HG03045 (cell line): Measurements from ENCODE around the gene HKDC1.
"Not testable (repeated sequence)": the region's sequence is repeated elsewhere in the genome, so short reads cannot be mapped to it uniquely, and the experiment has no call there.

Source experiments
- ATAC-seq: cut with Tn5 transposase; IDR thresholded peaks from one replicate; pipeline ENCODE4 v1.9.1; 2021; ENCODE audit warnings: mild to moderate bottlenecking, moderate library complexity; ENCODE audit not compliant: unreplicated experiment

The HKDC1 gene

DNA sequence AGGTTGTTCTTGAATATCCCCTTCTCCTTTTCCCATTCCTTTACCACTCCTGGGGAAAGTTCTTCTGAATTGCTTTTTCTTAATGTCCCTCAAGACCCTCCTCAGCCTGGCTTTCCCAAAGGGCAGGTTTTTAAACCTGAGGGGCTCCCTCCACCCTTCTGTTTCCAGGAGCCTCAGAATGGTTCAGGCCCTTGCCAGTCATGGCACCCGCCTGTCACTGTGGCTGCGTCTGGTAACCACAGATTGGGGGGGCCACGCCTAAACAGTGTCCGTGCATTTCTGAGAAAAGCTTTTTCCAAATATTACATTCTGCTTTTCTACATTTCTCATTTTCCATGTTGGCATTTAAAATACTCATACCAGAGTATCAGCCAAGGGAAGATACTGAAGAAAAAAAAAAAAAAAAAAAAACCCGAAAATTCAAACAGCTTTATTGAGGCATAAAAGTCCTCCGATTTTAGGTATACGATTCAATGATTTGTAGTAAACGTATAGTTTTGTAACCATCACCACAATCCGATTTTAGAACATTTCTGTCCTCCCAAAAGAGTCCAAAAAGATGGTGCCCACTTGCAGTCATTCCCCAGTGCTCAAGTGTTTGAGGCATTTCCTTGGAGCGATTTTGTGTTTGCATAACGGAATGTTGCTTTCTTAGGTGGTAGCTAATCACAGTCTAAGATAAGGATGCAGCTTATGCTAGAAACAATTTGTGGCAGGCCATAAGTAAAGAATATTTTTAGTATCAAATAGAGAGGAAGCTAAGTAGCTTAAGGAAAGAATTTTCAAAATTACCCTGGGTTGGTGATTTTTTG, 22.1 kb downstream of the HKDC1 start:
- ATAC-seq, result no peak

GRCh38 chr10:69242852-69243212, 22.7 kb downstream of the HKDC1 start:
- ATAC-seq, result no peak

DNA sequence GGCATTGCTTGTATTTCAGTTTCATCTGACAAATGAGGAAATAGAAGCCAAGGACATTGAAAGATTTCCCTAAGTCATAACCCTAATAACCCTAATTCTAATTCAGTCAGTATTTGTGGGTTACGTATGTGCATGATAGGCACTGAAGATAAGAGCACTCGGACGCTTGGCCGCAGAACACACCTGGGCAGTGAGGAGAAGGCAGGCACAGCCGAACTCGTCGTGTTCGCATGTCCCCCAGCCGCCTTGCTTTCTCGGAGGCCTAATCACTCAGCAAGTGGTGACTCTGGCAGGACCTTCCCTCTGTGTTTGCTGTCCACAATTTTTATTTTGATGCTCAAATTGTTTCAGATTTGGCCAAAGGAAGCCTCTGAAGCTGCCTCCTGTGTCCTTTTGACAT, 23.7 kb downstream of the HKDC1 start:
- no peak for ATAC-seq

DNA sequence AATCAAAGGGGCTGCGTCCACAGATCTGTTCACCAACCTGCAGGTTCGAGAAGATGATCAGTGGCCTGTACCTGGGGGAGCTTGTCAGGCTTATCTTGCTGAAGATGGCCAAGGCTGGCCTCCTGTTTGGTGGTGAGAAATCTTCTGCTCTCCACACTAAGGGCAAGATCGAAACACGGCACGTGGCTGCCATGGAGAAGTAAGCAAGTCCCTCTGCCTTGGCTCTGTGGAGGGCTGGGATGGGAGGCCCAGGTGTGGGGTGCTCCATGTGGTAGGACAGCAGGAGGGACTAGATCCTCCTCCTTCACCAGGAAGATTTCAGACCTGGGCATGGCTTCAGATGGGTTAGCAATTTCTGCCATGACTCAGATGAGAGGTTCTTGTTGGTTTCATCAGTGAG, 25.9 kb downstream of the HKDC1 start:
- no peak for ATAC-seq

- no peak for ATAC-seq
These were observed 26.6 kb downstream of the HKDC1 start for GRCh38 chr10:69246581-69247312.

- no peak for ATAC-seq
These were observed 27.2 kb downstream of the HKDC1 start for GRCh38 chr10:69247313-69247710.

DNA sequence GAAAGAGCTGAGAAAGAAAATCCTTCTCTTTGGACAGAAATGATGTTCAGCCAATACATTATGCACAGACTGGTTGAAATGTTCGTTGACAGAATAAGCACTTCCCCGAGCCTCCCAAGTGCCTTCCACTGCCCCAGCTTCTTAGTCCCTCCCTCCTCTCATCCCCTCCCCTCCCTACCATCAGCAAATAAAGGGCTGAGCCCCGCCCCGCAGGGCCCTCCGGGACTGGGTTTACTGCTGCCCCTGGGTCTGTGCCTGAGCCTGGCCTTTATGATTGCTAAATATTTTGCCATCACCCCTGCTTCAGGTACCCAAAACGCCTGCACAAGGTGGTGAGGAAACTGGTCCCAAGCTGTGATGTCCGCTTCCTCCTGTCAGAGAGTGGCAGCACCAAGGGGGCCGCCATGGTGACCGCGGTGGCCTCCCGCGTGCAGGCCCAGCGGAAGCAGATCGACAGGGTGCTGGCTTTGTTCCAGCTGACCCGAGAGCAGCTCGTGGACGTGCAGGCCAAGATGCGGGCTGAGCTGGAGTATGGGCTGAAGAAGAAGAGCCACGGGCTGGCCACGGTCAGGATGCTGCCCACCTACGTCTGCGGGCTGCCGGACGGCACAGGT, 28.1 kb downstream of the HKDC1 start:
- no peak for ATAC-seq

GRCh38 chr10:69250041-69250440, 29.9 kb downstream of the HKDC1 start:
- no peak for ATAC-seq

DNA sequence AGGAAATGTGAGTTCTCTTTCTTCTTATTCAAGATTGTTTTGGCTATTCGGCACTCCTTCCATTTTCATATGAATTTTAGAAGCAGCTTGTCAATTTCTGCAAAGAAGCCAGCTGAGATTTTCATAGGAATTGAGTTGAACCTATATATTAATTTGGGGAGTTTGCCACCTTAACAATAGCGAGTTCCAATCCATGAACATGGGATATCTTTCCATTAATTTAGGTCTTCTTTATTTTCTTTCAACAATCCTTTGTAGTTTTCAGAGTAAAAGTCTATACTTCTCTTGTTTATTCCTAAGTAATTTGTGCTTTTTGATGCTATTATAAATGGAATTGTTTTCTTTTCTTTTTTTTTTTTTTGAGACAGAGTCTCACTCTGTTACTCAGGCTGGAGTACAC, 31.3 kb downstream of the HKDC1 start:
- not testable (repeated sequence) for ATAC-seq

- no peak for ATAC-seq
These were observed 33.0 kb downstream of the HKDC1 start for GRCh38 chr10:69253171-69253570.

DNA sequence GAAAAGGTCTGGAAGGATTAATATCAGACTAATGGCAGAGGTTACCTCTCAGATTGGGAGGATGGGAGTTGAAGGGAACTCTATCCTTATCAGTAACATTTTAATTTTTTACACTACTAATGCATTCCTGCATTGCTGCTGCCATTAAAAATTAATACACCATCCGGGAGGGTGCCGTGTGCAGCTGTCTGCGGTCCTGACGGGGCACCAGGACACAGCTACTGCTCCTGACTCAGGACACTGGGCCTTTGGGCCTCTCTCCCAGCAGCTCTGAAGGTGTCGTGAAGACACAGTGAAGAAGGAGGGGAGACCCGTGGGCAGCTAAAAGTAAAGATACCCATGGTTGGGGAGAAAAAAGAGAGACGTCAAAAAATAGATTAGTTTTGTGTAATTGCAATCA, 34.7 kb downstream of the HKDC1 start:
- ATAC-seq, result no peak

- no peak for ATAC-seq
These were observed 39.6 kb downstream of the HKDC1 start for GRCh38 chr10:69259547-69260243.

DNA sequence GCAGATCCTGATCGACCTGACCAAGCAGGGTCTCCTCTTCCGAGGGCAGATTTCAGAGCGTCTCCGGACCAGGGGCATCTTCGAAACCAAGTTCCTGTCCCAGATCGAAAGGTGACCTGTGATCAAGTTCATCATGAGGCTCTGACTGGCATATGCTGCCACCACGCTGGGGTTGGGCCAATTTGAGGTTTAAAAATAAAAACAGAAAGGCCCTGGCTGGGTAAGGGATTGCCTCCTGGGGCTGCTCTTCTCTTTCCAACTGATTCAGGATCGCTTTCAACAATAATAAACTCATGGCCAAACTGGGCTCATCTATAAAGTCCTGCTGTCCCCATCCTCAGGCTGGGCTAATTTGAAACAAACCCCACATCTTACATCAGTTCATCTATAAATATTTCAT, 41.1 kb downstream of the HKDC1 start:
- ATAC-seq, result no peak

GRCh38 chr10:69262292-69262751, 42.2 kb downstream of the HKDC1 start:
- ATAC-seq, result no peak

DNA sequence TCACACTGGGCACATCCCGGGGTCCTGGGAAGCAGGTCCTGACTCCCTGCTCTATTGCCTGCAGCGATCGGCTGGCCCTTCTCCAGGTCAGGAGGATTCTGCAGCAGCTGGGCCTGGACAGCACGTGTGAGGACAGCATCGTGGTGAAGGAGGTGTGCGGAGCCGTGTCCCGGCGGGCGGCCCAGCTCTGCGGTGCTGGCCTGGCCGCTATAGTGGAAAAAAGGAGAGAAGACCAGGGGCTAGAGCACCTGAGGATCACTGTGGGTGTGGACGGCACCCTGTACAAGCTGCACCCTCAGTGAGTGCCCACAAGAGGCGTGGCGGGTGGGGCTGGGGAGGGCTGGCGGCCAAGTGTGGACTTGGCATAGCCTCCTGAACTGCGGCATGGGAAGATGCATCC, 45.4 kb downstream of the HKDC1 start:
- no peak for ATAC-seq

- ATAC-seq, result no peak
These were observed 48.8 kb downstream of the HKDC1 start for GRCh38 chr10:69268761-69269416.

- ATAC-seq, result no peak
These were observed 49.6 kb downstream of the HKDC1 start for GRCh38 chr10:69269761-69270160.

DNA sequence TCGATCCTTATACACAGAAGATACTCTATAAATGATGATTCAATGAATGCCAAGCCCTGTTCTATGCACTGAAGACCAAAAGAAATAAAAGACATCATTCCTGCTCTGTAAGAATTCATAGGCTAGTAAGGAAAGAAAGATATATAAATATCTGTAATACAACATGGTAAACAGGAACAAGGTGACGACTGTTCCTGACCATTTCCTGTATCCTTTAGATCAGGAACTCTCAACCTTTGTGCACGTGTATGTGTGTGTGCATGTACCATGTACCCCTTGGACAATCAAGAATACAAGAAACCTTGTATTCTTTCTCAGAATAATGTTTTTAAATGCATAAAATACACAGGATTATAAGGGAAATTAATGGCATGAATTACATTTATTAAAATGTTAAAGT, 50.9 kb downstream of the HKDC1 start:
- no peak for ATAC-seq

DNA sequence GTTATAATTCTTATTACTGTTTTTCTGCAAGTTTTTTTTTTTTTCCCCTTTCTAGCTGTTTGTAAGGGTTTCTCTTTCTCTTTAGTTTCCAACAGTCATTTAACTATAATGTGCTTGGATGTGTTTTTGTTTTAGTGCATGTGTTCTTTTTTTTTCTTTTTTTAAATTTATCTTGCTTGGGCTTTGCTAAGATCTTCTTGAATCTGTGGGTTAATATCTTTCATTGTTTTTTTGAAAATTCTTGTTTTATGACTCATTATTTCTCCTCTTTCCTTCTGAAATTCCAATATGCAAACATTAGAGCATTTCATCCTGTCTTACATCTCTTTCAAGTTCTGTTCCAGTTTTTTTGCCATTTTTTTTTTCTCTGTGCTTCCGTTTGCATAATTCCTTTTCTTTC, 52.5 kb downstream of the HKDC1 start:
- ATAC-seq, result no peak

GRCh38 chr10:69275444-69275843, 55.3 kb downstream of the HKDC1 start:
- no peak for ATAC-seq

- no peak for ATAC-seq
These were observed 56.4 kb downstream of the HKDC1 start for GRCh38 chr10:69276503-69276902.
